Cardiac muscle cell (in vitro differentiated cells and primary cell): ENCODE data around the gene ERVW-1. TPM values are rescaled to one million over a fixed set of nuclear protein-coding genes. Genes with fewer than 3 reads are reported as not detected.
"Not testable (repeated sequence)": the region's sequence is repeated elsewhere in the genome, so short reads cannot be mapped to it uniquely, and the experiment has no call there.

Experiments used
- DNase-seq, 2 donors: peaks; one replicate each; pipeline versions ENCODE4 v3.0.0 to v3.0.0-alpha.2; 2010 to 2017; ENCODE audit warnings: low read depth in 1 of 2, low spot score in 1 of 2
- H3K27ac ChIP-seq: fragments of 200-600 bp; sonication (generic); 2 replicates; pipeline ENCODE4 v1.5.1; 2016
- H3K27me3 ChIP-seq: fragments of 200-600 bp; sonication (generic); 2 replicates; pipeline ENCODE4 v1.6.0; 2016; ENCODE audit warnings: control low read depth
- H3K36me3 ChIP-seq: fragments of 200-600 bp; sonication (generic); 2 replicates; pipeline ENCODE4 v1.5.1; 2016; ENCODE audit warnings: control low read depth
- H3K4me1 ChIP-seq: fragments of 200-600 bp; sonication (generic); 2 replicates; pipeline ENCODE4 v1.8.1; 2017; ENCODE audit warnings: low read depth, mild to moderate bottlenecking, mixed run types
- H3K4me3 ChIP-seq: fragments of 200-600 bp; sonication (generic); 2 replicates; pipeline ENCODE4 v1.5.1; 2016; ENCODE audit warnings: mild to moderate bottlenecking
- H3K9me3 ChIP-seq: fragments of 200-600 bp; sonication (generic); 2 replicates; pipeline ENCODE4 v1.5.1; 2017; ENCODE audit warnings: low read depth, mild to moderate bottlenecking, control low read depth
- polyA plus RNA-seq: library from polyadenylated mRNA; unstranded; fragments of >200 nt; fragmentation: Nextera tagmentation; extraction: Ambion mirVana; gene quantifications from 2 replicates; pipeline ENCODE4 v1.2.1, GENCODE V29; 2016
- total RNA-seq: library from RNA; depleted of rRNA; stranded (reverse); fragments of >200 nt; gene quantifications from 2 replicates; pipeline ENCODE4 v1.2.3, GENCODE V29; 2016
- TF ChIP-seq, protein P1 (sequence below): IDR thresholded peaks from 2 replicates; pipeline ENCODE4 v1.5.1; 2012; ENCODE audit warnings: low read depth, mild to moderate bottlenecking, low read length

ERVW-1 gene
- total and polyA plus RNA-seq, 2 experiments from 2014 or later: not detected

DNA sequence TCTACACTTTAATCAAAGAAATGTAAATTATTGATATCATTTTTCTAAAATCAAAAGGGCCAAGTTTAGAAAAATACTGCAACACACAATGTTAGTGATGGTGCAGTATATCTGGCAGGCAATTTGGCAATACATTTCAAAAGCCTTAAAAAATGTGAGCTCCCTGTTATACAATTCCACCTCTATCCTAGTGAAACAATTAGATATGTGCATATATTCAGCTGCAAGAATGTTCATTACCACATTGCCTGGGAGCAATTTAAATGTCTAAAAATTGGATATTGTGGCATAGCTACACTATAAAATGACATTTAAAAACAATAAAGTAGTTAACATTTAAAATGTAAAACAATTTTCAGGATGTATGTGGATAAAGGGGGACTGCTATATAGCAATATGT, 10.1 kb upstream of the ERVW-1 start:
- TF ChIP-seq, protein P1, sequence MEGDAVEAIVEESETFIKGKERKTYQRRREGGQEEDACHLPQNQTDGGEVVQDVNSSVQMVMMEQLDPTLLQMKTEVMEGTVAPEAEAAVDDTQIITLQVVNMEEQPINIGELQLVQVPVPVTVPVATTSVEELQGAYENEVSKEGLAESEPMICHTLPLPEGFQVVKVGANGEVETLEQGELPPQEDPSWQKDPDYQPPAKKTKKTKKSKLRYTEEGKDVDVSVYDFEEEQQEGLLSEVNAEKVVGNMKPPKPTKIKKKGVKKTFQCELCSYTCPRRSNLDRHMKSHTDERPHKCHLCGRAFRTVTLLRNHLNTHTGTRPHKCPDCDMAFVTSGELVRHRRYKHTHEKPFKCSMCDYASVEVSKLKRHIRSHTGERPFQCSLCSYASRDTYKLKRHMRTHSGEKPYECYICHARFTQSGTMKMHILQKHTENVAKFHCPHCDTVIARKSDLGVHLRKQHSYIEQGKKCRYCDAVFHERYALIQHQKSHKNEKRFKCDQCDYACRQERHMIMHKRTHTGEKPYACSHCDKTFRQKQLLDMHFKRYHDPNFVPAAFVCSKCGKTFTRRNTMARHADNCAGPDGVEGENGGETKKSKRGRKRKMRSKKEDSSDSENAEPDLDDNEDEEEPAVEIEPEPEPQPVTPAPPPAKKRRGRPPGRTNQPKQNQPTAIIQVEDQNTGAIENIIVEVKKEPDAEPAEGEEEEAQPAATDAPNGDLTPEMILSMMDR: no peak
- Histone ChIP-seq H3K36me3 (peaks cover 67% of the 10 kb centered on the region), H3K4me3 (no peak overlapping the region), H3K9me3 (no peaks in the 10 kb centered on the region), H3K27ac (no peak overlapping the region), H3K4me1 (no peaks in the 10 kb centered on the region), H3K27me3 (no peaks in the 10 kb centered on the region)
- no peak for DNase-seq

DNA sequence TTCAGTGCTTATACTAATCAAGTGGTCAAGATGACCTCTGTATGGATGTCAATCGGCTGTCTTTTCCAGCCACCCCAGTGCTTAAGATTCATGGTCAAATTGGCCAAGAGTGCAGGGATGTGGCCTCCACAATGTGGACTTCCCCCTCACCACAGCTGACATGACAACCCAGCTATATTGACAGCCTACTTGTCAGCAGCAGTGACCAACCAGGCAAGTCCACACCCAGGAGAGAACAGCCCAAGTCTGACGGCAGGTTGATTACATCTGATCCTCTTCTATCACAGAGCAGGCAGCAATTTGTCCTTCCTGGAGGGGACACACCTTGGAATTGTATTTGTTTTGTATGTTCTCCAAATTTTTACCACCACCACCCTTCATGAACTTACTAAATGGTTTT, 8.2 kb upstream of the ERVW-1 start:
- Histone ChIP-seq H3K27me3 (no peaks in the 10 kb centered on the region), H3K4me3 (no peak overlapping the region), H3K9me3 (no peaks in the 10 kb centered on the region), H3K36me3 (peaks cover 49% of the 10 kb centered on the region), H3K4me1 (no peaks in the 10 kb centered on the region), H3K27ac (no peak overlapping the region)
- no peak for DNase-seq
- TF ChIP-seq, protein P1: no peak

DNA sequence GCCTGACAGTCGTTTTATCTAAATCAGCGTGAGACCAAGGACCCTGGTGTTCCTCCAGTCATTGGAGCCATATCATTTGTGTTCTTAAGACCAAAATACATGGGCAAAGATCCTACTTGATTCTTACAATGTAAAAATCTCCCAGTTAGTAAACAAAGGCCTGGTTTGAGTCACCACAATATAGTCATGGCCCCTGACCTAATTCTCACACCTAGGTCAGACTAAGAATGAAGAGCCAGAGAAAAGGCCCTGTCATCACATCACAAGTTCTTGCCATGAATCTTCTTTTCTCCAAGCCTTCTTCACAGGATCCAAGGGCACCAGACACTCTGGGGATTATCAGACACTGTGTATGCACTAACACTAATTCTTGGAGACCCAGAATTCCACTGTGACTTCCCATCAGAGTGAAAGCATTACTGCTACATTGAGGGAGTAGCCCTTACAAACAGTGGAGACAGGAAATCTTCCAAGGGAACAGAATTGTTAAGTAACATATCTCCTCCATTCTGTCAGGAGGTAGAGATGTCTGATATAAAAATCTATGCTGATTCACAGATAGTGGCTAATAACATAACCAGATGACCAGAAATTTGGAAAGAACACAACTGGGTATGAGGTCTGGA, 7.6 kb upstream of the ERVW-1 start:
- TF ChIP-seq, protein P1: no peak
- H3K4me3 ChIP-seq: no peak overlapping the region
- no peaks in the 10 kb centered on the region for H3K4me1 ChIP-seq
- H3K27ac ChIP-seq: no peak overlapping the region
- peaks cover 44% of the 10 kb centered on the region for H3K36me3 ChIP-seq
- DNase-seq: no peak
- no peaks in the 10 kb centered on the region for H3K9me3 ChIP-seq
- no peaks in the 10 kb centered on the region for H3K27me3 ChIP-seq

DNA sequence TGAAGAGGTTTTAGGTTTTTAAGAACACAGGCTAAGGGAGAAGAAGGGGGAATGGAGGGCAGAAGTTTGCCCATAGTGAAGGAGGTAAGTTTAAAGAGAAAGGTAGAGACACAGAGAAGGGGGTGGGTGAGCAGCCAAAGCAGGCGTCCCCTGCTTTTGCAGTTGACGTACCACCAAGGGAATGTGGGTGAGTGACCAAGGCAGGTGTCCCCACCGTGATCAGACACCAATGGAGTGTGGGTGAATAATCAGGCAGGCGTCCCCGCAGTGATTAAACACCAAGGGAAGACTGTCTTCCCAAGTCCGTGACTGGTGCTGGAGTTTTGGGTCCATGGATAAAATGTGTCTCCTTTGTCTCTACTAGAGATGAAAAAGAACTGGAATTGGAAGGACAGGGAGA, 6.5 kb upstream of the ERVW-1 start:
- not testable (repeated sequence) for H3K9me3 ChIP-seq, DNase-seq, H3K27me3 ChIP-seq, H3K4me3 ChIP-seq, H3K27ac ChIP-seq, H3K4me1 ChIP-seq
- peaks cover 40% of the 10 kb centered on the region for H3K36me3 ChIP-seq

DNA sequence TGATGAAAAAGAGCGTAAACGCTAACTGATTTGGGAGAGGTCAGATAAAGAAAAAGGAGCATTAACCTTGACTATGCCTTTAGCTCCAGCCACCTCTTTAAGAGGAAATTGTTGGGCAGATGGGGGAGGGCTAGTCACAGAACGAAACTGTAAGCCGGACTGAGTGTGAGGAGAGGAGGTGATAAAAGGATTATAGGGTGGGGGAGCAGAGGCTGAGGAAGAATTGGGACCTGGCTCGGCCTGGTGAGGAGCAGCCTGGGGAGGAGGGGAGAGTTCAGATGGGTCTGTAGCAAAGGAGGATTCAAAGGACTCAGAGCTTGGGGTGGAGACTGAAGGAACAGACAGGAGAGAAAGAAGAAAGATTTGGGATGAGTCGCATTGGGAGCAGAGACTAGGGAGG, 5.9 kb upstream of the ERVW-1 start:
- not testable (repeated sequence) for H3K27ac ChIP-seq, H3K27me3 ChIP-seq, H3K4me1 ChIP-seq, H3K9me3 ChIP-seq, DNase-seq, H3K4me3 ChIP-seq
- peaks cover 34% of the 10 kb centered on the region for H3K36me3 ChIP-seq

DNA sequence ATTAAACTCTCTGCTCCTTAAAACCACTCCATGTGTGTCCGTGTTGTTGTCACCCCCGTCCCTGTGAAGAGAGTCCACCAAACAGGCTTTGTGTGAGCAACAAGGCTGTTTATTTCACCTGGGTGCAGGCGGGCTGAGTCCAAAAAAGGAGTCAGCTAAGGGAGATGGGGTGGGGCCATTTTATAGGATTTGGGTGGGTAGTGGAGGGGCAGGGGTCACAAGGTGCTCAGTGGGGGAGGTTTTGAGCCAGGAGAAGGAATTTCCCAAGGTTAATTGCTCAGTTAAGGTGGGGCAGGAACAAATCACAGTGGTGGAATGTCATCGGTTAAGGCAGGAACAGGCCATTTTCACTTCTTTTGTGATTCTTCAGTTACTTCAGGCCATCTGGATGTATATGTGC, 1.4 kb upstream of the ERVW-1 start:
- not testable (repeated sequence) for H3K27me3 ChIP-seq, H3K4me3 ChIP-seq, H3K36me3 ChIP-seq, H3K9me3 ChIP-seq, H3K4me1 ChIP-seq, DNase-seq, H3K27ac ChIP-seq

DNA sequence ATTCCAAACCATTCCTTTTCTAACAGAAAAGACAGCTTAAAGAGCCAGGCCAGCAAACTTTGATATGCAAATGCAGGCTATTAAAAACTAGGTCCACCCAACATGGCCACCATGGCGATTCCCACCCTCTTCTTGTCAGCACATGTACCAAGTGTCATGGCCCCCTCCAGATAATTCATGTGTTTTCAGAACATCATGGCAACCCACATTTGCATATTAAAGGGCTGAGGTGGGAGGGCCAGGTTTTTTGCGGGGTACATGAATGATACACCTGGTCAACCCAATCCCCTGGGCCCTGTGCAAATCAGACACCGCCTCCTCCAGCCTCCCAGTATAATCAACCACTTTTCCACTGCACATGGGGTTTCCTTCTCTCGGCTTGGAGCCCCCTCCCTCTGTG, 965 bp upstream of the ERVW-1 start:
- Histone ChIP-seq H3K9me3 (no peaks in the 10 kb centered on the region), H3K4me1 (no peaks in the 10 kb centered on the region), H3K27me3 (no peaks in the 10 kb centered on the region), H3K4me3 (no peak overlapping the region), H3K27ac (no peak overlapping the region), H3K36me3 (no peaks in the 10 kb centered on the region)
- no peak for DNase-seq
- TF ChIP-seq, protein P1: no peak
